ENCODE data around the gene SNHG17. TPM values are rescaled to one million over a fixed set of nuclear protein-coding genes. Genes with fewer than 3 reads are reported as not detected.

SNHG17 gene
- total and polyA plus RNA-seq, 9 of the 15 experiments (the other 6 are each of a cell fraction or from before 2014, with no cell fraction given): 29.8 to 106 (median 57.7) TPM

GRCh38 chr20:38446441-38447209, 11.5 kb upstream of the SNHG17 start (continued):
- TF ChIP-seq REST (IDR thresholded peaks at IDR 0.05; ENCODE audit: borderline replicate concordance): peak; percentile 73
- TF ChIP-seq REST (CRISPR knock-in tag; IDR thresholded peaks at IDR 0.05; ENCODE audit: low read depth): peak; percentile 68; the same call in 1 of the 2 replicates
- no peak for TF ChIP-seq KHSRP (IDR thresholded peaks at IDR 0.05)
- TF ChIP-seq, protein P1, sequence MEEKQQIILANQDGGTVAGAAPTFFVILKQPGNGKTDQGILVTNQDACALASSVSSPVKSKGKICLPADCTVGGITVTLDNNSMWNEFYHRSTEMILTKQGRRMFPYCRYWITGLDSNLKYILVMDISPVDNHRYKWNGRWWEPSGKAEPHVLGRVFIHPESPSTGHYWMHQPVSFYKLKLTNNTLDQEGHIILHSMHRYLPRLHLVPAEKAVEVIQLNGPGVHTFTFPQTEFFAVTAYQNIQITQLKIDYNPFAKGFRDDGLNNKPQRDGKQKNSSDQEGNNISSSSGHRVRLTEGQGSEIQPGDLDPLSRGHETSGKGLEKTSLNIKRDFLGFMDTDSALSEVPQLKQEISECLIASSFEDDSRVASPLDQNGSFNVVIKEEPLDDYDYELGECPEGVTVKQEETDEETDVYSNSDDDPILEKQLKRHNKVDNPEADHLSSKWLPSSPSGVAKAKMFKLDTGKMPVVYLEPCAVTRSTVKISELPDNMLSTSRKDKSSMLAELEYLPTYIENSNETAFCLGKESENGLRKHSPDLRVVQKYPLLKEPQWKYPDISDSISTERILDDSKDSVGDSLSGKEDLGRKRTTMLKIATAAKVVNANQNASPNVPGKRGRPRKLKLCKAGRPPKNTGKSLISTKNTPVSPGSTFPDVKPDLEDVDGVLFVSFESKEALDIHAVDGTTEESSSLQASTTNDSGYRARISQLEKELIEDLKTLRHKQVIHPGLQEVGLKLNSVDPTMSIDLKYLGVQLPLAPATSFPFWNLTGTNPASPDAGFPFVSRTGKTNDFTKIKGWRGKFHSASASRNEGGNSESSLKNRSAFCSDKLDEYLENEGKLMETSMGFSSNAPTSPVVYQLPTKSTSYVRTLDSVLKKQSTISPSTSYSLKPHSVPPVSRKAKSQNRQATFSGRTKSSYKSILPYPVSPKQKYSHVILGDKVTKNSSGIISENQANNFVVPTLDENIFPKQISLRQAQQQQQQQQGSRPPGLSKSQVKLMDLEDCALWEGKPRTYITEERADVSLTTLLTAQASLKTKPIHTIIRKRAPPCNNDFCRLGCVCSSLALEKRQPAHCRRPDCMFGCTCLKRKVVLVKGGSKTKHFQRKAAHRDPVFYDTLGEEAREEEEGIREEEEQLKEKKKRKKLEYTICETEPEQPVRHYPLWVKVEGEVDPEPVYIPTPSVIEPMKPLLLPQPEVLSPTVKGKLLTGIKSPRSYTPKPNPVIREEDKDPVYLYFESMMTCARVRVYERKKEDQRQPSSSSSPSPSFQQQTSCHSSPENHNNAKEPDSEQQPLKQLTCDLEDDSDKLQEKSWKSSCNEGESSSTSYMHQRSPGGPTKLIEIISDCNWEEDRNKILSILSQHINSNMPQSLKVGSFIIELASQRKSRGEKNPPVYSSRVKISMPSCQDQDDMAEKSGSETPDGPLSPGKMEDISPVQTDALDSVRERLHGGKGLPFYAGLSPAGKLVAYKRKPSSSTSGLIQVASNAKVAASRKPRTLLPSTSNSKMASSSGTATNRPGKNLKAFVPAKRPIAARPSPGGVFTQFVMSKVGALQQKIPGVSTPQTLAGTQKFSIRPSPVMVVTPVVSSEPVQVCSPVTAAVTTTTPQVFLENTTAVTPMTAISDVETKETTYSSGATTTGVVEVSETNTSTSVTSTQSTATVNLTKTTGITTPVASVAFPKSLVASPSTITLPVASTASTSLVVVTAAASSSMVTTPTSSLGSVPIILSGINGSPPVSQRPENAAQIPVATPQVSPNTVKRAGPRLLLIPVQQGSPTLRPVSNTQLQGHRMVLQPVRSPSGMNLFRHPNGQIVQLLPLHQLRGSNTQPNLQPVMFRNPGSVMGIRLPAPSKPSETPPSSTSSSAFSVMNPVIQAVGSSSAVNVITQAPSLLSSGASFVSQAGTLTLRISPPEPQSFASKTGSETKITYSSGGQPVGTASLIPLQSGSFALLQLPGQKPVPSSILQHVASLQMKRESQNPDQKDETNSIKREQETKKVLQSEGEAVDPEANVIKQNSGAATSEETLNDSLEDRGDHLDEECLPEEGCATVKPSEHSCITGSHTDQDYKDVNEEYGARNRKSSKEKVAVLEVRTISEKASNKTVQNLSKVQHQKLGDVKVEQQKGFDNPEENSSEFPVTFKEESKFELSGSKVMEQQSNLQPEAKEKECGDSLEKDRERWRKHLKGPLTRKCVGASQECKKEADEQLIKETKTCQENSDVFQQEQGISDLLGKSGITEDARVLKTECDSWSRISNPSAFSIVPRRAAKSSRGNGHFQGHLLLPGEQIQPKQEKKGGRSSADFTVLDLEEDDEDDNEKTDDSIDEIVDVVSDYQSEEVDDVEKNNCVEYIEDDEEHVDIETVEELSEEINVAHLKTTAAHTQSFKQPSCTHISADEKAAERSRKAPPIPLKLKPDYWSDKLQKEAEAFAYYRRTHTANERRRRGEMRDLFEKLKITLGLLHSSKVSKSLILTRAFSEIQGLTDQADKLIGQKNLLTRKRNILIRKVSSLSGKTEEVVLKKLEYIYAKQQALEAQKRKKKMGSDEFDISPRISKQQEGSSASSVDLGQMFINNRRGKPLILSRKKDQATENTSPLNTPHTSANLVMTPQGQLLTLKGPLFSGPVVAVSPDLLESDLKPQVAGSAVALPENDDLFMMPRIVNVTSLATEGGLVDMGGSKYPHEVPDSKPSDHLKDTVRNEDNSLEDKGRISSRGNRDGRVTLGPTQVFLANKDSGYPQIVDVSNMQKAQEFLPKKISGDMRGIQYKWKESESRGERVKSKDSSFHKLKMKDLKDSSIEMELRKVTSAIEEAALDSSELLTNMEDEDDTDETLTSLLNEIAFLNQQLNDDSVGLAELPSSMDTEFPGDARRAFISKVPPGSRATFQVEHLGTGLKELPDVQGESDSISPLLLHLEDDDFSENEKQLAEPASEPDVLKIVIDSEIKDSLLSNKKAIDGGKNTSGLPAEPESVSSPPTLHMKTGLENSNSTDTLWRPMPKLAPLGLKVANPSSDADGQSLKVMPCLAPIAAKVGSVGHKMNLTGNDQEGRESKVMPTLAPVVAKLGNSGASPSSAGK (IDR thresholded peaks at IDR 0.05): no peak
- TF ChIP-seq GTF2A2 (tag; IDR thresholded peaks at IDR 0.05): 0 out of 2 replicates have a peak, but pooled peaks have one; percentile 40
- TF ChIP-seq GABPB1 (CRISPR knock-in tag; IDR thresholded peaks at IDR 0.05): peak; percentile 98
- TF ChIP-seq GATA2 (CRISPR knock-in tag; IDR thresholded peaks at IDR 0.05): no peak
- TF ChIP-seq ZBTB17 (CRISPR knock-in tag; IDR thresholded peaks at IDR 0.05): no peak

Measured in K562 (cell line).